Subcutaneous adipose tissue (tissue), 4 donors: ENCODE results near the gene ATG4B. TPM values are rescaled to one million over a fixed set of nuclear protein-coding genes. Genes with fewer than 3 reads are reported as not detected.

Experiments used
- total RNA-seq, 4 donors: library from RNA; depleted of rRNA; stranded (reverse); fragments of >200 nt; gene quantifications; one replicate each; pipeline ENCODE4 v1.1.0, GENCODE V29; 2016
- TF ChIP-seq, protein P1 (sequence below): fragments of 450-650 bp; IDR thresholded peaks from one replicate; pipeline ENCODE4 v1.5.1; 2016; ENCODE audit warnings: low read depth, mild to moderate bottlenecking, control low read depth, antibody characterized with exemption, moderate library complexity

Gene ATG4B
- total RNA-seq, 4 donors from 2014 or later: 32.3 to 103 (median 47.7) TPM

DNA sequence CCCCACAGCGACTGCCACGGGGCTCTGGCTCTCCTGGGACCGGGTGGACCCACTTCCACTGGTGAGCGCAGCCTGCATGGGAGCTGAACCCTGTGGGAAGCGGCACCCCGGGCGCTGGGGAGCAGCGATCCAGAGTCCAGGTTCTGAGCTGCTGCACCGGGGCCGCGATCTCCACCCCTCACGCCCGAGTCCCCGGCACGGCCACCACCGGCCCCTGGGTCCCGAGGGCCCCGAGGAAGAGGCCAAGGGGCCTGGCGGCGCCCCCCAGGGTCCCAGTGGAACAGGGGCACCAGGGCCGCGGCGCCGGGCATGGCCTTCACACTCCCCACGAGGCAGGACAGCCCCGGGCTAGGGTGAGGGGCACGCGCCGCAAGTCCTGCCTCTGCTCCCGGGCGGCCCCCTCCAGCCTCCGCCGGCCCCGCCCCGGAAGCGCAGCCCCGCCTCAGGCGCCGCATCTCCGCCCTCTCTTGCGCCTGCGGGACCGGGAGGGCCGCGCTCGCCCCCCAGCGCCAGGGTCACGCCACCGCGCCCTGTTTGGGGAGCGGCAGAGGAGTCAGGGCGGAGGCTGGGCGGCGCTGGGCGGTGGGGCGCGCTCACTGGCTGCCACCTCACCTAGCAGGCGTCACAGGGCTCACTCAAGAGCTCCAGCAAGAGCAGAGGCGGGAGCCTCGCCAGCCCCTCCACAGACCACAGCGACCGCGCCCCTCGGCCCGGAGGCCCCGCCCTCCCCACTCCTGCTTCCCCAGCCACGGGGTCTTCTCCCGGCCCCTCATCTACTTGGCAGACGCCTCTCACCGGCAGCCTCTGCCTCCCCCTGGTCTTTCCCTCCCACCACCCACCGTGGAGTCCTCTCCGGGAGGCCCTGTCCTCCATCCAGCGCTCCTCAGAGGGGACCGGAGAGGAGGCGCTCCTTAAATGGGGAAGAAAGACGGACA is 27.4 kb upstream of the ATG4B start:
- TF ChIP-seq, protein P1, sequence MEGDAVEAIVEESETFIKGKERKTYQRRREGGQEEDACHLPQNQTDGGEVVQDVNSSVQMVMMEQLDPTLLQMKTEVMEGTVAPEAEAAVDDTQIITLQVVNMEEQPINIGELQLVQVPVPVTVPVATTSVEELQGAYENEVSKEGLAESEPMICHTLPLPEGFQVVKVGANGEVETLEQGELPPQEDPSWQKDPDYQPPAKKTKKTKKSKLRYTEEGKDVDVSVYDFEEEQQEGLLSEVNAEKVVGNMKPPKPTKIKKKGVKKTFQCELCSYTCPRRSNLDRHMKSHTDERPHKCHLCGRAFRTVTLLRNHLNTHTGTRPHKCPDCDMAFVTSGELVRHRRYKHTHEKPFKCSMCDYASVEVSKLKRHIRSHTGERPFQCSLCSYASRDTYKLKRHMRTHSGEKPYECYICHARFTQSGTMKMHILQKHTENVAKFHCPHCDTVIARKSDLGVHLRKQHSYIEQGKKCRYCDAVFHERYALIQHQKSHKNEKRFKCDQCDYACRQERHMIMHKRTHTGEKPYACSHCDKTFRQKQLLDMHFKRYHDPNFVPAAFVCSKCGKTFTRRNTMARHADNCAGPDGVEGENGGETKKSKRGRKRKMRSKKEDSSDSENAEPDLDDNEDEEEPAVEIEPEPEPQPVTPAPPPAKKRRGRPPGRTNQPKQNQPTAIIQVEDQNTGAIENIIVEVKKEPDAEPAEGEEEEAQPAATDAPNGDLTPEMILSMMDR: no peak

DNA sequence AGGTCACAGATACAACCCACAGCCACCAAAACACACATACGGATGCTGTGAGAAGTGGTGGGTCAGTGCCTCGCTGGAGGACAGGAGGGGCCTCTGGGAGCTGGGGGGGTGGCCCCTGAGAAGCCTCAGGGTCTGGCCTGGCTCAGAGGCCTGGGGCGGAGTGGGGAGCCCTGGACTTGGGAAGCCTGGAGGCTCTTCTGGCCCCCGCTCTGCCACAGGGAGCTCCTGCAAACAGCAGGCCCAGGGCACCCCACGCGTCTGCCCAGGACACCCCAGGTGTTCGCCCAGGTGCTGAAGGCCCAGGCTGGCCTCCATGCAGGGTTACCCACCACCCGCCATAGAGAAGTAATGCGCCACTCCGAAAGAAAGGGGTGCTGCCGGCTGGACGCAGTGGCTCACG is 26.4 kb upstream of the ATG4B start:
- TF ChIP-seq, protein P1: no peak

DNA sequence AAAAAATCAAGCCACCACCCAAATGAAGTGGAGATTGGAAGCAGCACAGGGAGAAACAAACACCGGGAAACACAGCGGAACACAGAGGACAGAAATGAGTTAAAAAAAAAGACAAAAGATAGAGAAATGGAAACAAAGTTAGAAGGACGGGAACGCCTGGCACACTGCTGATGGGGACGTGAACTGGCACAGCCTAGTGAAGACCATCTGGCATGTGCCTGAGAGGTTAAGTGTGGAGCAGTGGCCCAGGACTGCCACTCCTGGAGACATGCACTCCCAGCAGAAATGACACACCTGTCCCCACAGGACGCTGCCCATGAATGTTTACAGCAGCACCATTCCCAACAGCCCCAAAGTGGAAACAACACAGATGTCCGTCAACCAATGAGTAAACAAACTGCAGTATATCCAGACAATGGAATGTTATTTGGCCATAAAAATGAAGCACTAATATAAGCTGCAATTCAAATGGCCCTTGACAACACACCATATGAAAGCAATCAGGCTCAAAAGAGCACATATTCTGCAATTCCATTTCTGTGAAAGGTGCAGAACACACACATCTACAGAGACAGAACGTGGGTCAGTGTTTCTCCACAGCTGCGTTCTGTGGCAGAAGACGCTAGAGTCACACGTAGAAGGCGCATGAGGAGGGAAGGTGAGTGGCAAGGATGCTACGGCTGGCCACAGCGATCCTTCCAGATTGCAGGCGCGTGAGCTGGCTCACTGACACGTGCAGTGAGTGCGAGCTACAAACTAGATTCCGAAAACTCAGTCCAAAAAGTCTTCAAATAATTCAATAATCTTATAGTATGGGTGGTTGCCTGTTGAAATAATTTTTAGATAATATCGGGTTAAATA is 25.1 kb upstream of the ATG4B start:
- TF ChIP-seq, protein P1: no peak

DNA sequence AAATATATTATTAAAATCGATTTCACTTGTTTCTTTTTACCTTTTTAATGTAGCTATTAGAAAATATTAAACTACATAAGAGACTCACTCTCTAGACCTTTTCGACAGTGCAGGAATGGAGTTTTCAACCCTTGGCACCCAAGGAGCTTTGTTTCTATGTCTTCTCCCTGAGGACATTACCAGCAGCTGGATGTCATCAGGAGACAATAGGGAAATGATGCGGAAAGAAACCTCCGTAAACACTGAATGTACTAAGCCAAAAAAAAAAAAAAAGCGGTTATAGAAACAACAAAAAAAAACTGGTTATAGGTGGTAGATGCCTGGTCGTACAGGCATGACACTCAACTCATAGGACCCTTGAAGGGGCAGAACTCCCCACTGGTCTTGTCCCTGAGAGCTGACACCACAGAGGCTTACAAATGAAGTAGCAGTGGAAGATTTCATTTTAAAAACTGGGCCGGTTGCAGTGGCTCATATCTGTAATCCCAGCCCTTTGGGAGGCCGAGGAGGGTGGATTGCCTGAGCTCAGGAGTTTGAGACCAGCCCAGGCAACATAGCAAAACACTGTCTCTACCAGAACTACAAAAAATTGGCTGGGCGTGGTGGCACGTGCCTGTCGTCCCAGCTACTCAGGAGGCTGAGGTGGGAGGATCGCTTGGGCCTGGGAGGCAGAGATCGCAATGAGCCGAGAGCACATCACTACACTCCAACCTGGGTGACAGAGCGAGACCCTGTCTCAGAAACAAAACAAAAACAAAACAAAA is 24.3 kb upstream of the ATG4B start:
- TF ChIP-seq, protein P1: no peak

DNA sequence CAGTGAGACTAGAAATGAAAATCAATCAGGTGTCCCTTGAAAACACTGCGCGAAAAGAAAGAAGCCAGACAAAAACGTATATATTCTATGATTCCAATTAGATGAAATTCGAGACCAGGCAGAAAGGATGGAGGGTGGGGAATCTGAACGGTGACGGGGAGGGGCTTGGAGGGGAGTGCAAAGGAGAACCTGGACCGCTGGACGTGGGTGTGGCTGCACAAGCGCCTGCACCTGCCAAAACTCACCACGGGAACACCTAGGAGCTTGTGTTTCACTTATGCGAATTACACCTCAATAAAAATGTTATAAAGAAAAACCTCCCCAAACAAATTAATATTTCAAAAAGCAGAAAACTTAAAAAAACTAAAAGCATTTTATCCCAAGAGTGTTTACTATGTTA is 22.5 kb upstream of the ATG4B start:
- TF ChIP-seq, protein P1: no peak

DNA sequence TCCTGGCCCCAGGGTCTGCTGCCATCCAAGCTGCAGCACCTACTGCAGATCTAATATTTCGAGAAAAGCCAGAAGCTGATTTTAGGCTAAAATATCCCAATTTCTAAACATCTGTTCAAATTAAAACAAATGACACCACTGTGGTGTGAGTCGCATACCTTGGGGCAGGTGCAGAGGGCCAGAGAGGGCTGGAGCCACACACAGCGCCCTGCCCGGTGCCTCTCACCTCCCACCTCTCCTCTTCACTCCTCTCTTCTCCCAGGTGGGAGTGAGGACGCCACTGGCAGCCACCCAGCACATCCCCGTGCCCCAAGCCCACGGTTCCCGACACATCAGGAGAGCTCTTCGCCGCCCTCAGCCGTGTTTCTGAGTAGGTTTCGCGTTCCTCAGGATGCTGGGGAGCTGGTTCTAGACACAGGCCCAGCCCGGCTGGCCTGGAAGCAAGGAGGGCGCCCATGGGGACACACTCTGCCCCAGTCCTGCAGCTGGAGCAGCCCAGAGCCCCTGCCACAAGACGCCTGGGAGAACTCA is 21.9 kb upstream of the ATG4B start:
- TF ChIP-seq, protein P1: no peak
